ENCODE measurements around the gene LMBR1. TPM values are rescaled to one million over a fixed set of nuclear protein-coding genes. Genes with fewer than 3 reads are reported as not detected.

The LMBR1 gene
- total and polyA plus RNA-seq, 2 of the 13 experiments (the other 11 are each of a cell fraction or from before 2014, with no cell fraction given): 20.9 to 39.6 TPM

- TF ChIP-seq USF2 (IDR thresholded peaks at IDR 0.05; ENCODE audit: low read depth, low read length): no peak
- TF ChIP-seq USF2 (CRISPR knock-in tag; IDR thresholded peaks at IDR 0.05; ENCODE audit: borderline replicate concordance): no peak
- TF ChIP-seq, protein P1, sequence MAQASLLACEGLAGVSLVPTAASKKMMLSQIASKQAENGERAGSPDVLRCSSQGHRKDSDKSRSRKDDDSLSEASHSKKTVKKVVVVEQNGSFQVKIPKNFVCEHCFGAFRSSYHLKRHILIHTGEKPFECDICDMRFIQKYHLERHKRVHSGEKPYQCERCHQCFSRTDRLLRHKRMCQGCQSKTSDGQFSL (CRISPR knock-in tag; IDR thresholded peaks at IDR 0.05): no peak
- no peak for TF ChIP-seq HOXA5 (CRISPR knock-in tag; IDR thresholded peaks at IDR 0.05)
- TF ChIP-seq TEAD2 (CRISPR knock-in tag; IDR thresholded peaks at IDR 0.05): no peak
- TF ChIP-seq HOXA3 (CRISPR knock-in tag; IDR thresholded peaks at IDR 0.05): no peak
- TF ChIP-seq FOXC1 (CRISPR knock-in tag; IDR thresholded peaks at IDR 0.05; ENCODE audit: borderline replicate concordance): no peak
- no peak for TF ChIP-seq ZNF773 (CRISPR knock-in tag; IDR thresholded peaks at IDR 0.05; ENCODE audit: borderline replicate concordance)
Observed at GRCh38 chr7:156941393-156942182, 48.6 kb upstream of the LMBR1 start (continued).

GRCh38 chr7:156940421-156941122 is 47.6 kb upstream of the LMBR1 start:
- Histone ChIP-seq H3K9me3 (ENCODE audit: low read length) (no peaks in the 10 kb centered on the region), H3K4me3 (replicated peaks in 1 of 3; ENCODE audit: insufficient read depth in 1 of 3, low read depth in 2 of 3, low read length in 3 of 3) (no peak overlapping the region), H3K36me3 (replicated peaks in 1 of 2; ENCODE audit: control insufficient read depth in 1 of 2, insufficient read depth in 2 of 2, low read length in 2 of 2) (no peaks in the 10 kb centered on the region), H4K20me1 (ENCODE audit: insufficient read depth, low read length) (no peaks in the 10 kb centered on the region), H3K27me3 (ENCODE audit: control insufficient read depth in 1 of 2, insufficient read depth in 2 of 2, low read length in 2 of 2) (peaks cover 8 to 29% of the 10 kb centered on the region in 2 experiments; a peak in 4 of 5 replicates), H3K79me2 (ENCODE audit: insufficient read depth, low read length) (no peaks in the 10 kb centered on the region), H2AFZ (ENCODE audit: low read length) (no peak overlapping the region), H3K4me1 (ENCODE audit: insufficient read depth, low read length) (peaks cover 20% of the 10 kb centered on the region), H3K27ac (ENCODE audit: extremely low read length, insufficient read depth, low read length) (no peak overlapping the region), H3K9ac (ENCODE audit: insufficient read depth, low read depth, low read length) (no peak overlapping the region), H3K4me2 (ENCODE audit: low read depth, low read length) (no peak overlapping the region)
- intact Hi-C loops (cut with micrococcal nuclease; ENCODE audit: unreplicated experiment): no loop called here
- DNase-seq (ENCODE audit: low spot score) (no peak), ATAC-seq (no peak), FAIRE-seq (no peak)
- CTCF ChIA-PET (ENCODE audit: low intra/inter-chr PET ratio, low total read pairs): no interaction called here
- 90% methylated on average over 56 of the region's 57 CpGs for WGBS (ENCODE audit: low lambda C conversion rate)
- in situ Hi-C loops (cut with HindIII; ENCODE audit: extremely low pct_ligation_motif_present, low pct_unique_long_range_greater_than_20kb): no loop called here
- BruUV-seq (replicated peaks): no TSS peak
- POLR2A ChIA-PET: no interaction called here
- TF ChIP-seq, protein P2, sequence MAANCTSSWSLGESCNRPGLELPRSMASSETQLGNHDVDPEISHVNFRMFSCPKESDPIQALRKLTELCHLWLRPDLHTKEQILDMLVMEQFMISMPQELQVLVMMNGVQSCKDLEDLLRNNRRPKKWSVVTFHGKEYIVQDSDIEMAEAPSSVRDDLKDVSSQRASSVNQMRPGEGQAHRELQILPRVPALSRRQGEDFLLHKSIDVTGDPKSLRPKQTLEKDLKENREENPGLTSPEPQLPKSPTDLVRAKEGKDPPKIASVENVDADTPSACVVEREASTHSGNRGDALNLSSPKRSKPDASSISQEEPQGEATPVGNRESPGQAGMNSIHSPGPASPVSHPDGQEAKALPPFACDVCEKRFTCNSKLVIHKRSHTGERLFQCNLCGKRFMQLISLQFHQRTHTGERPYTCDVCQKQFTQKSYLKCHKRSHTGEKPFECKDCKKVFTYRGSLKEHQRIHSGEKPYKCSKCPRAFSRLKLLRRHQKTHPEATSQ (CRISPR knock-in tag; IDR thresholded peaks at IDR 0.05; ENCODE audit: borderline replicate concordance): no peak
- no peak for TF ChIP-seq ZNF576 (CRISPR knock-in tag; IDR thresholded peaks at IDR 0.05)
- no peak for TF ChIP-seq ZNF615 (CRISPR knock-in tag; IDR thresholded peaks at IDR 0.05; ENCODE audit: borderline replicate concordance)
- no peak for TF ChIP-seq SALL2 (CRISPR knock-in tag; IDR thresholded peaks at IDR 0.05)
- no peak for TF ChIP-seq BHLHE40 (IDR thresholded peaks at IDR 0.05; ENCODE audit: low read length)
- TF ChIP-seq ZFP36L2 (CRISPR knock-in tag; IDR thresholded peaks at IDR 0.05): no peak
- TF ChIP-seq, protein P3, sequence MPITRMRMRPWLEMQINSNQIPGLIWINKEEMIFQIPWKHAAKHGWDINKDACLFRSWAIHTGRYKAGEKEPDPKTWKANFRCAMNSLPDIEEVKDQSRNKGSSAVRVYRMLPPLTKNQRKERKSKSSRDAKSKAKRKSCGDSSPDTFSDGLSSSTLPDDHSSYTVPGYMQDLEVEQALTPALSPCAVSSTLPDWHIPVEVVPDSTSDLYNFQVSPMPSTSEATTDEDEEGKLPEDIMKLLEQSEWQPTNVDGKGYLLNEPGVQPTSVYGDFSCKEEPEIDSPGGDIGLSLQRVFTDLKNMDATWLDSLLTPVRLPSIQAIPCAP (CRISPR knock-in tag; IDR thresholded peaks at IDR 0.05; ENCODE audit: low read depth): no peak
- no peak for TF ChIP-seq PRPF4 (IDR thresholded peaks at IDR 0.05; ENCODE audit: low read depth, low read length, poor library complexity, severe bottlenecking)

Measured in HepG2 (cell line).